Stimulated activated CD4-positive, alpha-beta T cell treated with anti-CD3 and anti-CD28 coated beads, Interleukin-4, amount 100 ng/mL, for 48 hours (primary cell): ENCODE results near the gene ABCB11.

Experiments
- DNase-seq, 2 donors: peaks; one replicate each; pipeline ENCODE4 v3.0.0-alpha.2; 2020; ENCODE audit warnings: low read depth in 2 of 2

ABCB11 gene

GRCh38 chr2:169007941-169008340 is 23.2 kb downstream of the ABCB11 start:
- DNase-seq: no peak

- no peak for DNase-seq
Measured at GRCh38 chr2:169007356-169007755, 23.8 kb downstream of the ABCB11 start.

- DNase-seq: no peak
Measured at GRCh38 chr2:169006665-169007064, 24.5 kb downstream of the ABCB11 start.

GRCh38 chr2:169005994-169006393 is 25.1 kb downstream of the ABCB11 start:
- DNase-seq: no peak

- no peak for DNase-seq
Measured at GRCh38 chr2:169005080-169005598, 26.0 kb downstream of the ABCB11 start.

- no peak for DNase-seq
Measured at GRCh38 chr2:169002161-169002738, 28.9 kb downstream of the ABCB11 start.

- DNase-seq: peak in 1 of 2 donors; percentile 19
Measured at GRCh38 chr2:169001116-169001815, 29.9 kb downstream of the ABCB11 start.

- DNase-seq: no peak
Measured at GRCh38 chr2:168999668-169000213, 31.4 kb downstream of the ABCB11 start.

GRCh38 chr2:168998609-168999211 is 32.4 kb downstream of the ABCB11 start:
- DNase-seq: no peak

GRCh38 chr2:168997794-168998193 is 33.3 kb downstream of the ABCB11 start:
- no peak for DNase-seq

- no peak for DNase-seq
Measured at GRCh38 chr2:168997118-168997521, 34.0 kb downstream of the ABCB11 start.

GRCh38 chr2:168995744-168996143 is 35.4 kb downstream of the ABCB11 start:
- no peak for DNase-seq

GRCh38 chr2:168993538-168993937 is 37.6 kb downstream of the ABCB11 start:
- no peak for DNase-seq

GRCh38 chr2:168992591-168993349 is 38.4 kb downstream of the ABCB11 start:
- DNase-seq: no peak

- DNase-seq: no peak
Measured at GRCh38 chr2:168992026-168992425, 39.1 kb downstream of the ABCB11 start.

- no peak for DNase-seq
Measured at GRCh38 chr2:168988755-168989154, 42.4 kb downstream of the ABCB11 start.

- no peak for DNase-seq
Measured at GRCh38 chr2:168986398-168986943, 44.7 kb downstream of the ABCB11 start.

GRCh38 chr2:168981651-168982050 is 49.5 kb downstream of the ABCB11 start:
- DNase-seq: no peak

GRCh38 chr2:168978461-168978861 is 52.7 kb downstream of the ABCB11 start:
- DNase-seq: no peak

- DNase-seq: no peak
Measured at GRCh38 chr2:168977608-168978007, 53.5 kb downstream of the ABCB11 start.

GRCh38 chr2:168976034-168976654 is 55.0 kb downstream of the ABCB11 start:
- no peak for DNase-seq
